Measurements from ENCODE around the gene CACTIN. TPM values are rescaled to one million over a fixed set of nuclear protein-coding genes. Genes with fewer than 3 reads are reported as not detected.

Gene CACTIN
- polyA plus RNA-seq, 1 experiment, result 9.3 TPM

DNA sequence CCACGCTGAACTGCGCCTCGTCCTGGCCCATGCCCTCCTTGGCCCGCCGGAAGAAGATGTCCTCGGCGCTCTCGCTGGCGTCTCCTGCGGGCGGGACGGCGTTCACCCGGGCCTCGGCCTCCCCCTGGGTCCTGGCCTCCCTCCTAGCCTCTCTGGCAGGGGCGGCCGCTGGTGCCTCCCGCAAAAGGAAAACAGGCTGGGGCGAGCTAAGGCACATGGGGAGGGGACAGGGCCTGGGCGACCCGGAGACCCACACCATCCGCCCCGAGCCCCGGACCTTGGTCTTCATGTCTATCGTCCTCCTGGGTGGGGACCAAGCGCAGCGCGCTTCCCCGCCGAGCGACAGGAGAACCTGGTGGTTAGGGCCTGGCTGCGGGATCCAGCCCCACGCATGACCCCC lies 14.3 kb downstream of the CACTIN start:
- no peak overlapping the region for H3K4me3 ChIP-seq (ENCODE audit: low read depth, low read length)
- H3K27me3 ChIP-seq (ENCODE audit: control insufficient read depth, insufficient read depth, low read length), result no peaks in the 10 kb centered on the region
- ChIA-PET CTCF (interaction anchor here (1.0 kb wide), 1 partner anchor 375 kb away, joined by 16 read pairs; no protein-coding TSS in a partner anchor), POLR2A (no interaction called here)
- peaks cover 25% of the 10 kb centered on the region; the same call in 1 of the 2 replicates for H3K9me3 ChIP-seq (ENCODE audit: control insufficient read depth, insufficient read depth, low read length)
- H3K27ac ChIP-seq (ENCODE audit: low read depth, low read length), result no peak overlapping the region
- DNase-seq (ENCODE audit: low read depth, low spot score), result no peak
- TF ChIP-seq, protein P1, sequence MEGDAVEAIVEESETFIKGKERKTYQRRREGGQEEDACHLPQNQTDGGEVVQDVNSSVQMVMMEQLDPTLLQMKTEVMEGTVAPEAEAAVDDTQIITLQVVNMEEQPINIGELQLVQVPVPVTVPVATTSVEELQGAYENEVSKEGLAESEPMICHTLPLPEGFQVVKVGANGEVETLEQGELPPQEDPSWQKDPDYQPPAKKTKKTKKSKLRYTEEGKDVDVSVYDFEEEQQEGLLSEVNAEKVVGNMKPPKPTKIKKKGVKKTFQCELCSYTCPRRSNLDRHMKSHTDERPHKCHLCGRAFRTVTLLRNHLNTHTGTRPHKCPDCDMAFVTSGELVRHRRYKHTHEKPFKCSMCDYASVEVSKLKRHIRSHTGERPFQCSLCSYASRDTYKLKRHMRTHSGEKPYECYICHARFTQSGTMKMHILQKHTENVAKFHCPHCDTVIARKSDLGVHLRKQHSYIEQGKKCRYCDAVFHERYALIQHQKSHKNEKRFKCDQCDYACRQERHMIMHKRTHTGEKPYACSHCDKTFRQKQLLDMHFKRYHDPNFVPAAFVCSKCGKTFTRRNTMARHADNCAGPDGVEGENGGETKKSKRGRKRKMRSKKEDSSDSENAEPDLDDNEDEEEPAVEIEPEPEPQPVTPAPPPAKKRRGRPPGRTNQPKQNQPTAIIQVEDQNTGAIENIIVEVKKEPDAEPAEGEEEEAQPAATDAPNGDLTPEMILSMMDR (IDR thresholded peaks at IDR 0.05; ENCODE audit: low read depth, low read length), result no peak

DNA sequence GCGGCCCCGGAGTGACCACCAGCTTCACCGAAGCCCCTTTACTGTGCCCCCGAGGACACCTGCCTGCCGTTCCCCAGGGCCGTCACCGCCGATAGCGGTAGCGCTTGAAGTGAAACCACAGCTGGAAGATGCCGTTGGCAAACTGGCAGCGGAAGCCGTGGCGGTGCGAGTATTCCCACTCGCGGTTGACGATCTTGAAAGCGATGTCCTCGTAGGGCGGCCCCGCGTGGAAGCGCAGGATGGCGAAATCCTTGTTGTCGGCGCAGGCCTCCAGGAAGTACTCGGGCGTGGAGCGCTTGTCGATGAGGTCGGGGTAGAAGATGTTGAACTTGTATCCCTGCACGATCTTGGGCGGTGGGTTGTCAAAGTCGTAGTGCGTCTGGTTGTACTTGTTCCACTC lies 14.7 kb downstream of the CACTIN start:
- ChIA-PET POLR2A (no interaction called here), CTCF (no interaction called here)
- H3K4me3 ChIP-seq (ENCODE audit: low read depth, low read length), result no peak overlapping the region
- no peak overlapping the region for H3K27ac ChIP-seq (ENCODE audit: low read depth, low read length)
- H3K9me3 ChIP-seq (ENCODE audit: control insufficient read depth, insufficient read depth, low read length), result peaks cover 25% of the 10 kb centered on the region; the same call in 1 of the 2 replicates
- TF ChIP-seq, protein P1 (IDR thresholded peaks at IDR 0.05; ENCODE audit: low read depth, low read length), result no peak
- no peaks in the 10 kb centered on the region for H3K27me3 ChIP-seq (ENCODE audit: control insufficient read depth, insufficient read depth, low read length)
- no peak for DNase-seq (ENCODE audit: low read depth, low spot score)

DNA sequence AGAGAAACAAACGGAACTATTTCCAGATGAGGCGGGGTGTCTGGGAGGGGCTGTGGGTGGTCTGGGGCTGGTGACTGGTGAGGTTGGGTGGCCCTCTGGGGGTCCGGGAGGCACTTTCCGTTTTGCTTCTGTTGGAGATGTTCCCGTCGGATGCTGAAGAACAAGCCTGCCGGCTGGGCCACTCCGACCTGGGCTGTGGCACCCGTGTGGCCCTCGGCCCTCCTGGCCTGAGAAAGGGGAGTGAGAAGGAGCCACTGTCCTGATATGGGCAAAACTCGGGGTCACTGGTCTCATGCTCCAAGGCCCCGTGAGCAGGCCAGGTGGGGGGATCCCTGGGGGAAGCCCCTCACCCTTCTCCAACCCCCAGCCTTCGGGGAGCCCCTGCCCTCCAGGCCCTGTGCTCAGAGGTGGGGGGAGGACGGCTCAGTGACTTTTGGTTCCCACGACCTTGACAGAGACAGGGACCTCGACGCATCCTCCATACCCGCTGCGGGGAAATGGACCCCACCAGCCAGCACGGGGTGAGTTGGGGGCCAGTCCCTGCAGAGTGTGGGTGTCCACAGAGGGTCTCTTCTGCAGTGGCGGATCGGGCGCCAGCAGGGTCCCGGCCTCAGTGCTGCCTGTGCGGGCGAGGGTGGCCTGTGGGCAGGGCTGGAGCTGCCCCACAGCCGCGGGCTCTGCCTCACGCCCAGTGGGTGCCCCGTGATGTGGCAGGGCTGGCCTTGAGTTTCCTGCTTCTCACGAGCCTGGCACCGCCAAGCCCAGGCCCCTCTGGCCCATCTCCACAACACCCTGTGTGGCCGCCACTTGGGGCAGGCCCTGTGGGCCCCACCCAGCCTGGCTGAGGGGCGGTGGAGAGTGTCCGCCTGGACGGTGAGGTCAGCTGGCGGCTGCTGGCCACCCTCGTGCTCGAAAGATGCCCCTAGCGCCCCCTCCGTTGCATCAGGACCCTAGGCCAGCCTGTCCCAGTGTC lies 15.6 kb downstream of the CACTIN start:
- Histone ChIP-seq H3K4me3 (ENCODE audit: low read depth, low read length) (no peak overlapping the region), H3K27me3 (ENCODE audit: control insufficient read depth, insufficient read depth, low read length) (no peaks in the 10 kb centered on the region), H3K27ac (ENCODE audit: low read depth, low read length) (no peak overlapping the region), H3K9me3 (ENCODE audit: control insufficient read depth, insufficient read depth, low read length) (peaks cover 25% of the 10 kb centered on the region; the same call in 1 of the 2 replicates)
- POLR2A ChIA-PET, result no interaction called here
- CTCF ChIA-PET, result no interaction called here
- TF ChIP-seq, protein P1 (IDR thresholded peaks at IDR 0.05; ENCODE audit: low read depth, low read length), result no peak
- DNase-seq (ENCODE audit: low read depth, low spot score), result no peak

DNA sequence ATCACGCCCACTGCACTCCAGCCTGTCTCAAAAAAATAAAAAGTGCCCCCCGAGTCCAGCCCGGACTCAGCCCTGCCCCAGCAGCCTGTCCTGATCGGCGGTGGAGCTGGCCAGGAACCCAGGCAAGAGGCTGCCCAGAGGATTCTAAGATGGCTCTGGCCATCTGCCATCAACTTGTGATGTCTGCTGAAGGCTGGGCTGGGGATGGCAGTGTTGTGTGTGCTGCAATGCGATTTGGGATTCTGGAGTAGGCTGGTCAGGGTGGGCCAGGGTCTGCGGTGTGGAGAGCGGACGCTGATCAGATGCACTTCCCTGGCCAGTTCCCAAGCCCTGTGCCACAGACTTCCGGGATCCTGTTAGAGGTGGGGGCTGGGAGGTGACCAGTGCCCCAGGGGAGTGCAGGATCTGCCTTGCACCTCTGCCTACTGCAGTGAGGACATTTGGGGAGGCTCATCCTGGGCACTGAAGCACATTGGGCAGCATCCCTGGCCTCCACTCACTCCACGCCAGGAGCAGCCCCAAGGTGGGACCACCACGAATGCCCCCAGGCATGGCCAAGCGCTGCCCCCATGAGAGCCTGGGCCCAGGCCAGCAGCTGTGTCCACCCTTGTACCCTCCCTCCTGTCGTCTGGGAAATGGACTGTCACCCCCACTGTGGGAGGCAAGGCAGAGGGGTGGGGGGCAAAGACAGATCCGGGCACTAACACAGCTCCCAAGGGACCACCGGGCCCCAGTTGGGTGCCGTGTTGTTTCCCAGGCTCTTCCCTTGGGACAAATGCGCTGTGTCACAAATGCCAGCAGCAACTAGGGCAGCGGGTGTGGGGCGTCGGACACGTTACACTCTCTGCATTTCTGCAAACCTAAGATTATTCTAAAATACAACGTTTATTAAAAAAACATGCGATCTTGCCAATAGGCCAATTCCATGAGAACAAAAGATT lies 16.5 kb downstream of the CACTIN start:
- H3K9me3 ChIP-seq (ENCODE audit: control insufficient read depth, insufficient read depth, low read length), result peaks cover 25% of the 10 kb centered on the region; the same call in 1 of the 2 replicates
- TF ChIP-seq, protein P1 (IDR thresholded peaks at IDR 0.05; ENCODE audit: low read depth, low read length), result no peak
- H3K27ac ChIP-seq (ENCODE audit: low read depth, low read length), result no peak overlapping the region
- H3K4me3 ChIP-seq (ENCODE audit: low read depth, low read length), result no peak overlapping the region
- no peaks in the 10 kb centered on the region for H3K27me3 ChIP-seq (ENCODE audit: control insufficient read depth, insufficient read depth, low read length)
- no peak for DNase-seq (ENCODE audit: low read depth, low spot score)
- ChIA-PET CTCF (no interaction called here), POLR2A (no interaction called here)

Data from AG04450 (cell line).